HepG2 (cell line): ENCODE data around the gene ESRRG. TPM values are rescaled to one million over a fixed set of nuclear protein-coding genes. Genes with fewer than 3 reads are reported as not detected.

Source experiments
- ATAC-seq: fragments of 200-7000 bp; cut with Tn5 transposase; 3 replicates; pipeline ENCODE4 v1.9.1; 2020; ENCODE audit warnings: mild to moderate bottlenecking, moderate library complexity
- BruUV-seq: library from RNA; stranded (reverse); fragments of 400-500 nt; replicated peaks from 2 replicates; lab custom pipeline; 2021; lab: Mats Ljungman, UMichigan
- CTCF ChIA-PET: fragments of 300-600 bp; formaldehyde crosslinking; extraction: SDS; loops from one replicate; lab custom pipeline; 2021; ENCODE audit warnings: low total read pairs, inconsistent platforms, low intra/inter-chr PET ratio; lab: Yijun Ruan, JAX
- POLR2A ChIA-PET: fragments of 350-600 bp; sonication (Branson Sonifier 250); formaldehyde crosslinking; loops from one replicate; lab custom pipeline; 2020; ENCODE audit warnings: antibody characterized with exemption, inconsistent platforms; lab: Yijun Ruan, JAX
- DNase-seq: peaks from one replicate; pipeline ENCODE4 v3.0.0-alpha.2; 2015; ENCODE audit warnings: low spot score
- FAIRE-seq: peaks from 3 replicates; lab custom pipeline; 2011; peaks lifted over from hg19 to GRCh38; lab: Jason Lieb, UNC
- H2AFZ ChIP-seq: one replicate; pipeline ENCODE4 v1.6.1; 2011; ENCODE audit warnings: low read length, inconsistent platforms
- H3K27ac ChIP-seq: fragments of 300-600 bp; 3 replicates; pipeline ENCODE4 v1.8.0; 2011; ENCODE audit warnings: mixed run types, mild to moderate bottlenecking, mixed read lengths, low read length, inconsistent platforms; ENCODE audit not compliant: insufficient read depth; ENCODE audit errors: extremely low read length
- H3K27me3 ChIP-seq, 2 experiments: fragments of 200-600 bp in 1 of 2; 2 replicates in 1 of 2; 3 replicates in 1 of 2; pipeline versions ENCODE4 v1.6.0 to v1.8.0; 2011; ENCODE audit warnings: low read length in 2 of 2, mild to moderate bottlenecking in 2 of 2, moderate library complexity in 2 of 2, inconsistent platforms in 1 of 2; ENCODE audit not compliant: insufficient read depth in 2 of 2, control insufficient read depth in 1 of 2
- H3K36me3 ChIP-seq, 2 experiments: fragments of 200-600 bp in 1 of 2; replicated peaks in 1 of 2; 2 replicates in 1 of 2; 3 replicates in 1 of 2; pipeline versions ENCODE4 v1.5.1 to v1.8.0; 2011; ENCODE audit warnings: low read length in 2 of 2, inconsistent platforms in 1 of 2; ENCODE audit not compliant: insufficient read depth in 2 of 2, control insufficient read depth in 1 of 2
- H3K4me1 ChIP-seq: 2 replicates; pipeline ENCODE4 v1.5.1; 2012; ENCODE audit warnings: low read length, inconsistent platforms; ENCODE audit not compliant: insufficient read depth
- H3K4me2 ChIP-seq: 2 replicates; pipeline ENCODE4 v1.6.0; 2011; ENCODE audit warnings: low read depth, low read length, inconsistent platforms
- H3K4me3 ChIP-seq, 3 experiments: fragments of 200-600 bp in 1 of 3; sonication (generic), shearing (Covaris generic) in 1 of 3; replicated peaks in 1 of 3; 2 replicates each; pipeline ENCODE4 v1.5.1; 2011 to 2016; ENCODE audit warnings: low read length in 3 of 3, inconsistent platforms in 2 of 3, low read depth in 2 of 3, mild to moderate bottlenecking in 2 of 3, control low read depth in 1 of 3, mixed read lengths in 1 of 3; ENCODE audit not compliant: insufficient read depth in 1 of 3
- H3K79me2 ChIP-seq: one replicate; pipeline ENCODE4 v1.6.1; 2011; ENCODE audit warnings: low read length, inconsistent platforms; ENCODE audit not compliant: insufficient read depth
- H3K9ac ChIP-seq: 2 replicates; pipeline ENCODE4 v1.6.0; 2011; ENCODE audit warnings: mild to moderate bottlenecking, low read depth, low read length, inconsistent platforms; ENCODE audit not compliant: insufficient read depth
- H3K9me3 ChIP-seq: 2 replicates; pipeline ENCODE4 v1.5.1; 2012; ENCODE audit warnings: mild to moderate bottlenecking, low read length
- H4K20me1 ChIP-seq: 2 replicates; pipeline ENCODE4 v1.6.0; 2011; ENCODE audit warnings: inconsistent platforms, mild to moderate bottlenecking, low read length, moderate library complexity; ENCODE audit not compliant: insufficient read depth
- FOXO1 ChIP-seq: sonication (generic); formaldehyde crosslinking; IDR thresholded peaks from 2 replicates; pipeline ENCODE4 v1.4.0; 2020; ENCODE audit warnings: missing genetic modification reagents
- SOX13 ChIP-seq, 3 experiments: fragments of 450-650 bp in 1 of 3; sonication (generic) in 1 of 3; formaldehyde crosslinking in 1 of 3; IDR thresholded peaks in 2 of 3; conservative IDR thresholded peaks in 1 of 3; 2 replicates each; pipeline versions ENCODE4 v1.5.0 to v1.6.1; 2016 to 2020; ENCODE audit warnings: antibody characterized with exemption in 1 of 3, mild to moderate bottlenecking in 1 of 3, missing compliant biosample characterization in 1 of 3, missing genetic modification reagents in 1 of 3, moderate library complexity in 1 of 3
- ZBTB21 ChIP-seq: sonication (generic); formaldehyde crosslinking; IDR thresholded peaks from 2 replicates; pipeline ENCODE4 v1.4.0; 2020; ENCODE audit warnings: missing genetic modification reagents
- ZBTB46 ChIP-seq: sonication (generic); formaldehyde crosslinking; IDR thresholded peaks from 2 replicates; pipeline ENCODE4 v1.4.0; 2020; ENCODE audit warnings: mild to moderate bottlenecking, missing genetic modification reagents, borderline replicate concordance
- ZNF549 ChIP-seq: sonication (generic); formaldehyde crosslinking; IDR thresholded peaks from 2 replicates; pipeline ENCODE4 v1.5.0; 2020; ENCODE audit warnings: missing genetic modification reagents
- ZNF639 ChIP-seq: conservative IDR thresholded peaks from 2 replicates; pipeline ENCODE4 v1.6.1; 2018; ENCODE audit warnings: missing genetic modification reagents
- ZNF747 ChIP-seq: sonication (generic); formaldehyde crosslinking; IDR thresholded peaks from 2 replicates; pipeline ENCODE4 v1.8.1; 2023; ENCODE audit warnings: missing genetic modification reagents, mild to moderate bottlenecking, borderline replicate concordance
- WGBS: methylation state at CpG from one replicate; pipeline ENCODE4 v1.1.6; 2017; ENCODE audit warnings: low lambda C conversion rate; 5-methylcytosine and 5-hydroxymethylcytosine counted together
- in situ Hi-C: cut with HindIII; loops from 2 replicates; pipeline ENCODE4 v1.10.0; 2017; ENCODE audit warnings: low pct_unique_long_range_greater_than_20kb; ENCODE audit not compliant: extremely low pct_ligation_motif_present
- intact Hi-C: fragments of 100-400 bp; cut with micrococcal nuclease; formaldehyde crosslinking; loops from one replicate; pipeline ENCODE4 v1.10.0; 2022; ENCODE audit not compliant: unreplicated experiment
- polyA plus RNA-seq, 8 experiments: library from polyadenylated mRNA; depleted of rRNA in 3 of 8; stranded (reverse) in 7 of 8; unstranded in 1 of 8; fragments of >200 nt; fragmentation: Illumina TruSeq in 4 of 8; extraction: Trizol in 4 of 8; gene quantifications; 2 replicates each; pipeline versions ENCODE4 v1.2.1 to v1.2.3, GENCODE V29; 2011 to 2016; ENCODE audit warnings: low read depth in 4 of 8, missing spikeins in 1 of 8, mixed read lengths in 1 of 8; ENCODE audit not compliant: insufficient read depth in 1 of 8
- total RNA-seq, 5 experiments: library from RNA; depleted of rRNA; stranded (reverse); fragments of >200 nt; fragmentation: Illumina TruSeq; extraction: Trizol; gene quantifications; 2 replicates each; pipeline ENCODE4 v1.2.3, GENCODE V29; 2016; ENCODE audit warnings: low read depth in 1 of 5

ESRRG gene
- total and polyA plus RNA-seq, 2 of the 13 experiments (the other 11 are each of a cell fraction or from before 2014, with no cell fraction given): not detected

- intact Hi-C loops: loop anchor here (5.0 kb wide), 1 partner anchor 162 kb away; no protein-coding TSS in a partner anchor
- 3% methylated on average over 5 of the region's 5 CpGs for WGBS
- Histone ChIP-seq H3K79me2 (no peaks in the 10 kb centered on the region), H3K4me2 (no peak overlapping the region), H3K9me3 (no peaks in the 10 kb centered on the region), H3K27me3 (no peaks in the 10 kb centered on the region; a peak in 1 of 5 replicates), H3K27ac (no peak overlapping the region), H2AFZ (no peak overlapping the region), H3K4me3 (no peak overlapping the region), H3K36me3 (no peaks in the 10 kb centered on the region), H4K20me1 (no peaks in the 10 kb centered on the region), H3K9ac (no peak overlapping the region), H3K4me1 (no peaks in the 10 kb centered on the region)
- FAIRE-seq (no peak), DNase-seq (no peak), ATAC-seq (no peak)
- in situ Hi-C loops: no loop called here
- no TSS peak for BruUV-seq
- CTCF ChIA-PET: no interaction called here
- TF ChIP-seq SOX13 (IDR thresholded peaks at IDR 0.05) (no peak), SOX13 (CRISPR knock-in tag; conservative IDR thresholded peaks at IDR 0.05 in 1 of 2, IDR thresholded peaks at IDR 0.05 in 1 of 2) (no peak), ZNF639 (no peak), ZNF747 (CRISPR knock-in tag) (no peak), ZNF549 (no peak), FOXO1 (CRISPR knock-in tag) (no peak), ZBTB21 (CRISPR knock-in tag) (no peak), ZBTB46 (CRISPR knock-in tag) (no peak)
- POLR2A ChIA-PET: no interaction called here
Measured at GRCh38 chr1:216710055-216710454, 13.2 kb downstream of the ESRRG start.
